GM19397 (cell line): ENCODE measurements around the gene CUL1.
"Not testable (repeated sequence)": the region's sequence is repeated elsewhere in the genome, so short reads cannot be mapped to it uniquely, and the experiment has no call there.

Experiments
- ATAC-seq: cut with Tn5 transposase; IDR thresholded peaks from one replicate; pipeline ENCODE4 v1.9.1; 2021; ENCODE audit warnings: mild to moderate bottlenecking, moderate library complexity; ENCODE audit not compliant: unreplicated experiment

The CUL1 gene

DNA sequence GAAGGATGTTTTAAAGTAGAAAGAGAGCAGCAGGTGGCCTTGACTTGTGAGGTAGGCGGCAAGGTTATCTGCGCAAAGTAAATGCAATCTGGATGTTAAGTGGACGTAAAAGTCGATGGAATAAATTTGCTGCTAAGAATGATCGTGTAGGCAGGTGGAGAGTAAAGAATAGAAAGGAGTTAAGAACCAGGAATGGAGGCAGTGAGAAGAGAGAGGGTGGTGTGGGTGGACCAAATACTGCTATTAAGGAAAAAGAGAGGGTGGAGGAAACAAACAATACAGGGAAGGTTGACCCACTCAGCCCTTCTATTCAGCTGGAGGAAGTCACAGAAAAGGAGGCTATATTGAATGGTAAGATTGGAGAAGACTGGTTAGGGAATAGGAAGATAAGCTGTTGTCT lies 1.9 kb upstream of the CUL1 start:
- no peak for ATAC-seq

GRCh38 chr7:148697256-148698006 lies 1.3 kb upstream of the CUL1 start:
- no peak for ATAC-seq

- ATAC-seq: peak; percentile 0
These were observed 701 bp upstream of the CUL1 start for GRCh38 chr7:148698007-148698396.

- ATAC-seq: peak; percentile 42
These were observed 500 bp downstream of the CUL1 start for GRCh38 chr7:148699024-148699781.

- ATAC-seq: peak; percentile 35
These were observed 1.3 kb downstream of the CUL1 start for GRCh38 chr7:148699782-148700629.

- no peak for ATAC-seq
These were observed 2.0 kb downstream of the CUL1 start for GRCh38 chr7:148700661-148701064.

DNA sequence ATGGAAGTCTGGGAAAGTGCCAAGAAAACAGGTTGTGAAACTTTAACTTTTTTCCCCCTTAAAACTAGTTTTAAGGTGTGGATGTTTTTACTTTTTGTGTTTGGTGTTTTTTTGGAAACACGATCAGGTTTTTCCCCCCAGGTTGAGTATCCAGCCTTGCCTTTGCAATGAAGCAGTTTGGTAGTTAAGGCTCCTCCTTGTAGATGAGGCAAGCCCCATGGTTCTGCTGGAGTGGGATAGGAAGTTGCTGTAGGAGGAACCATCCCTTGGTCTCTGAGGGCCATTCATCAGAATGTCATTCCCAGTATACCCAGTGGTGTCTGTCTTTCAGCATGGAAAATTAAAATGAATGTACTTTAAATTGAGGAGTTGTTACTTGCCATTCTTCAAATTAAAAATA lies 2.7 kb downstream of the CUL1 start:
- no peak for ATAC-seq

GRCh38 chr7:148702876-148703670 lies 4.4 kb downstream of the CUL1 start:
- ATAC-seq: no peak

DNA sequence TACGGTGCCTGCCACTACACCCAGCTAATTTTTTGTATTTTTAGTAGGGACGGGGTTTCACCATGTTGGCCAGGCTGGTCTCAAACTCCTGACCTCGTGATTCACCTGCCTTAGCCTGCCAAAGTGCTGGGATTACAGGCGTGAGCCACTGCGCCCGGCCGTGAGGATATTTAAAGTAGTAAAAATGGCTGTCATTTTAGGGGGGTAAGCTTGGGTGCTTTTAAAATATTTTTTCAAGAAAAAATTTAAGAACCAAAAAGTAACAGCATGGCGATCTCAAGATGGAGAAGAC lies 4.9 kb downstream of the CUL1 start:
- not testable (repeated sequence) for ATAC-seq

DNA sequence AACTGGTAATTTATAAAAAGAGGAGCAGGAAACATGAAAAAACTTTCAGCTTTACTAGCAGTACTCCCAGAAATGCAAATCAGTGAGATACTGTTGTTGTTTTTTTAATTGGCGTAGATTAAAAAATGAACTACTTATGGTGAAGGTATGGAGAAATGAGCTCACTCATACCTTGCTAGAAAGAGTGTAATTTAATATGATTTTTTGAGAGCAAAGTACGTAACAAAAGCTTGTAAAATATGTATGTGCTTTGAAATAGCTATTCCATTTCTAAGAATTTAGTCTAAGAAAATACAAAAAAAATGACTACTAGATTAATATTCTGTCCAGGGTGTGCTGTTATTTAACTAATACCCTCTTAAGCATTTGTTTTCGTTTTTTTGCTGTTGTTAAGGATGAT lies 5.5 kb downstream of the CUL1 start:
- ATAC-seq: no peak

- no peak for ATAC-seq
These were observed 6.3 kb downstream of the CUL1 start for GRCh38 chr7:148704970-148705369.

DNA sequence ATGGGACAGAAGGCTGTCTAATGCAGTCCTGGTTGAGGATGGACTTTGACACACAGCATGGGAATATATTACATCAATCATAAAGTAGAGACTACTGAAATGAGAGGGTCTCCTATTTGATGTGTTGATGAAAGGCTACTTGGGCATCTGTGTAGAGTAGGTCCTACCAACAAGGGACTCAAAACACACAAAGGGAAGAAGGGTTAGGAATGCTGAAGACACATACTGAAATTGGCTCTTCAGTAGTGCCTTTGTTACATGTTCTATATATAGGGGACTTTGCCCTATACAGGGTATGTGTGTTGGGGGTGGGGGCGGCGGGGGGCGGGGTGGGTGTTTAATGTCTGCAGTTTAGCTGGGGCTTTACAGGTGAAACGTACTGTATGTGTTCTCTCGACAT lies 7.7 kb downstream of the CUL1 start:
- no peak for ATAC-seq

DNA sequence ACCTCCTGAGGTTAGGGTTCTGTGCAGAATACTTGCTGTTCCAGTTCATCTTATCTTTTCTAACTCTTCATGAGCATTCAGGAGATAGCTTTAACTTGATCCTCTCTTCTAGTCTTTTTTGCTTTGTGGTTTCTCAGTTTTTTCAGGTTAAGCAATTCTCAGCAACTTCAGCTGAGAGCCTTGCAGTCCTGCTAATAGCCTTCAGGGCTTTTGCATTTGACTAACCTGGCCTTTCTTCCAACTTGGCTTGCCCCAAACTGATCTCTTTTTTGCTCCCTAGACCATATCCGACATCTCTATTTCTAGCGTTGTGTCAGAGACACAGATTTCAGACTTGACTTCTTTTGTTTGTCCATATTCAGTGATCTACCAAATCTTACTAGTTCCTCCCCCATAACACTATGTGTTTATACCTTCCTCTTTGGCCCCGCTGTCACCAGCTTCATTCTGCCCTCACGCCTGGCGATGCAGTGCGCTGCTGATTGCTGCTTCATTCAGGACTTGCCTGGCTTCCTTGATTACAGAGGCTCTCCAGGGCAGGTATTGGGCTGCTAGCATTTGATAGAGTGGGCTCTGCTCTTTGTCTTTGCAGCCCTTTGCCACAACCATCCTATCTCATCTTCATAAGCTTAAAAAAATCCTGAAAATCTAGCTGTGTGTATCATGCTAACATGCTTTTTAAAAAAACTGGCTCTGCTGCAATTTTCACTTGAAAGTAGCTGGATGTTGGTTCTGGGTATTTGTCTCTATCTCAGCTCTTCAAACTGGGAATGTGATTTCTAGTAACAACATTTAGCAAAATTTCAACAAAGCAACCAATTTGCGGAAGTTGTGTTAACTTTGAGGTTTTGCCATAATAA lies 9.6 kb downstream of the CUL1 start:
- ATAC-seq: no peak

GRCh38 chr7:148709014-148709413 lies 10.3 kb downstream of the CUL1 start:
- no peak for ATAC-seq

DNA sequence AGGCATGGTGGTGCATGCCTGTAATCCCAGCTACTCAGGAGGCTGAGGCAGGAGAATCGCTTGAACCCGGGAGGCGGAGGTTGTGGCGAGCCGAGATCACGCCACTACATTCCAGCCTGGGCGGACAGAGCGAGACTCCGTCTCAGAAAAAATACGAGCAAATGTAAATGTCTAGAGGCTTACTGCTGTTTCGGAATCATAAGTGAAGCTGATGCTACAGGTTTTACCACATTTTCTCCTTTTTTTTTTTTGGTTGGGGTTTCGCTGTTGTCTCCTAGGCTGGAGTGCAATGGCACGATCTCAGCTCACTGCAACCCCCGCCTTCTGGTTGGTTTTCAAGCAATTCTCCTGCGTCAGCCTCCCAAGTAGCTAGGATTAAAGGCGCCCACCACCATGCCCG lies 11.7 kb downstream of the CUL1 start:
- not testable (repeated sequence) for ATAC-seq

- no peak for ATAC-seq
These were observed 12.7 kb downstream of the CUL1 start for GRCh38 chr7:148711191-148712102.

GRCh38 chr7:148712678-148713329 lies 14.1 kb downstream of the CUL1 start:
- no peak for ATAC-seq

- ATAC-seq: no peak
These were observed 15.8 kb downstream of the CUL1 start for GRCh38 chr7:148714498-148714897.
